ENCODE data around the gene MREG. TPM values are rescaled to one million over a fixed set of nuclear protein-coding genes. Genes with fewer than 3 reads are reported as not detected.

MREG gene
- total RNA-seq (1 to 10 TPM; 5.3 to 6.6 TPM), total RNA-seq (8.3 to 11.9 reads per million in 2 donors)

GRCh38 chr2:216013080-216013909, at the start of gene MREG:
Gene MREG, minus strand, starts transcription at chr2:216013551. Its CDS starts 224 bp downstream, at chr2:216013327.
- Mint-ChIP-seq H3K36me3 (ENCODE audit: low read depth) (peaks cover 3% of the 10 kb centered on the region), H3K27me3 (no peaks in the 10 kb centered on the region), H3K27ac (peak within 1 kb of the TSS; percentile 71), H3K4me1 (peaks cover 32% of the 10 kb centered on the region), H3K4me3 (peak within 1 kb of the TSS; percentile 92)
- H3K9me3 ChIP-seq (ENCODE audit: control insufficient read depth, low read length, poor library complexity, severe bottlenecking), result no peaks in the 10 kb centered on the region
- DNase-seq (peak; percentile 73 to 80 (median 78)), ATAC-seq (peak; percentile 87)

GRCh38 chr2:216059233-216059834, 46.0 kb upstream of the MREG start:
- Mint-ChIP-seq H3K27me3 (no peaks in the 10 kb centered on the region), H3K4me3 (no peak overlapping the region), H3K36me3 (ENCODE audit: low read depth) (peaks cover 6% of the 10 kb centered on the region), H3K4me1 (peaks cover 15% of the 10 kb centered on the region), H3K27ac (peak overlapping the region; percentile 89)
- no peak for DNase-seq
- no peak for ATAC-seq
- no peaks in the 10 kb centered on the region for H3K9me3 ChIP-seq (ENCODE audit: control insufficient read depth, low read length, poor library complexity, severe bottlenecking)

GRCh38 chr2:216057688-216058193, 44.4 kb upstream of the MREG start:
- Mint-ChIP-seq H3K36me3 (ENCODE audit: low read depth) (peaks cover 6% of the 10 kb centered on the region), H3K4me3 (peak overlapping the region; percentile 78), H3K27me3 (no peaks in the 10 kb centered on the region), H3K27ac (peak overlapping the region; percentile 89), H3K4me1 (peaks cover 15% of the 10 kb centered on the region)
- DNase-seq, result peak in 2 of 3 donors; percentile 16 to 27
- no peaks in the 10 kb centered on the region for H3K9me3 ChIP-seq (ENCODE audit: control insufficient read depth, low read length, poor library complexity, severe bottlenecking)
- peak; percentile 96 for ATAC-seq

GRCh38 chr2:216056739-216057138, 43.4 kb upstream of the MREG start:
- ATAC-seq, result no peak
- Mint-ChIP-seq H3K27ac (peak overlapping the region; percentile 89), H3K4me1 (peaks cover 14% of the 10 kb centered on the region), H3K4me3 (no peak overlapping the region), H3K36me3 (ENCODE audit: low read depth) (peaks cover 5% of the 10 kb centered on the region), H3K27me3 (no peaks in the 10 kb centered on the region)
- no peak for DNase-seq
- H3K9me3 ChIP-seq (ENCODE audit: control insufficient read depth, low read length, poor library complexity, severe bottlenecking), result no peaks in the 10 kb centered on the region

GRCh38 chr2:216055680-216056079, 42.3 kb upstream of the MREG start:
- ATAC-seq, result no peak
- Mint-ChIP-seq H3K4me3 (no peak overlapping the region), H3K27me3 (no peaks in the 10 kb centered on the region), H3K4me1 (peaks cover 13% of the 10 kb centered on the region), H3K36me3 (ENCODE audit: low read depth) (peaks cover 4% of the 10 kb centered on the region), H3K27ac (peak overlapping the region; percentile 89)
- H3K9me3 ChIP-seq (ENCODE audit: control insufficient read depth, low read length, poor library complexity, severe bottlenecking), result no peaks in the 10 kb centered on the region
- DNase-seq, result no peak

GRCh38 chr2:216052420-216052819, 39.1 kb upstream of the MREG start:
- no peaks in the 10 kb centered on the region for H3K9me3 ChIP-seq (ENCODE audit: control insufficient read depth, low read length, poor library complexity, severe bottlenecking)
- H3K4me3 Mint-ChIP-seq, result no peak overlapping the region
- H3K27ac Mint-ChIP-seq, result no peak overlapping the region
- no peak for ATAC-seq
- H3K4me1 Mint-ChIP-seq, result peaks cover 8% of the 10 kb centered on the region
- DNase-seq, result no peak
- no peaks in the 10 kb centered on the region for H3K27me3 Mint-ChIP-seq
- H3K36me3 Mint-ChIP-seq (ENCODE audit: low read depth), result peaks cover 4% of the 10 kb centered on the region

GRCh38 chr2:216051350-216051749, 38.0 kb upstream of the MREG start:
- H3K4me3 Mint-ChIP-seq, result no peak overlapping the region
- ATAC-seq, result no peak
- peaks cover 6% of the 10 kb centered on the region for H3K4me1 Mint-ChIP-seq
- no peaks in the 10 kb centered on the region for H3K27me3 Mint-ChIP-seq
- H3K36me3 Mint-ChIP-seq (ENCODE audit: low read depth), result peaks cover 4% of the 10 kb centered on the region
- H3K27ac Mint-ChIP-seq, result no peak overlapping the region
- no peaks in the 10 kb centered on the region for H3K9me3 ChIP-seq (ENCODE audit: control insufficient read depth, low read length, poor library complexity, severe bottlenecking)
- no peak for DNase-seq

- H3K4me3 Mint-ChIP-seq, result no peak overlapping the region
- ATAC-seq (no peak), DNase-seq (no peak)
- no peaks in the 10 kb centered on the region for H3K27me3 Mint-ChIP-seq
- no peaks in the 10 kb centered on the region for H3K36me3 Mint-ChIP-seq (ENCODE audit: low read depth)
- H3K4me1 Mint-ChIP-seq, result peaks cover 2% of the 10 kb centered on the region
- H3K9me3 ChIP-seq (ENCODE audit: control insufficient read depth, low read length, poor library complexity, severe bottlenecking), result no peaks in the 10 kb centered on the region
- peak overlapping the region; percentile 72 for H3K27ac Mint-ChIP-seq
Observed at GRCh38 chr2:216049452-216049851, 36.1 kb upstream of the MREG start.

- H3K9me3 ChIP-seq (ENCODE audit: control insufficient read depth, low read length, poor library complexity, severe bottlenecking), result no peaks in the 10 kb centered on the region
- DNase-seq (no peak), ATAC-seq (no peak)
- no peak overlapping the region for H3K4me3 Mint-ChIP-seq
- no peak overlapping the region for H3K27ac Mint-ChIP-seq
- peaks cover 4% of the 10 kb centered on the region for H3K4me1 Mint-ChIP-seq
- peaks cover 4% of the 10 kb centered on the region for H3K36me3 Mint-ChIP-seq (ENCODE audit: low read depth)
- no peaks in the 10 kb centered on the region for H3K27me3 Mint-ChIP-seq
Observed at GRCh38 chr2:216047397-216047796, 34.0 kb upstream of the MREG start.

GRCh38 chr2:216044883-216045486, 31.6 kb upstream of the MREG start:
- no peaks in the 10 kb centered on the region for H3K9me3 ChIP-seq (ENCODE audit: control insufficient read depth, low read length, poor library complexity, severe bottlenecking)
- Mint-ChIP-seq H3K4me3 (no peak overlapping the region), H3K27ac (no peak overlapping the region), H3K4me1 (peaks cover 2% of the 10 kb centered on the region), H3K27me3 (no peaks in the 10 kb centered on the region), H3K36me3 (ENCODE audit: low read depth) (peaks cover 4% of the 10 kb centered on the region)
- no peak for ATAC-seq
- DNase-seq, result no peak

GRCh38 chr2:216043949-216044348, 30.6 kb upstream of the MREG start:
- ATAC-seq, result no peak
- Mint-ChIP-seq H3K4me1 (peaks cover 6% of the 10 kb centered on the region), H3K27me3 (no peaks in the 10 kb centered on the region), H3K4me3 (no peak overlapping the region), H3K27ac (no peak overlapping the region), H3K36me3 (ENCODE audit: low read depth) (peaks cover 9% of the 10 kb centered on the region)
- H3K9me3 ChIP-seq (ENCODE audit: control insufficient read depth, low read length, poor library complexity, severe bottlenecking), result no peaks in the 10 kb centered on the region
- no peak for DNase-seq

GRCh38 chr2:216041438-216041837, 28.1 kb upstream of the MREG start:
- peaks cover 9% of the 10 kb centered on the region for H3K36me3 Mint-ChIP-seq (ENCODE audit: low read depth)
- H3K9me3 ChIP-seq (ENCODE audit: control insufficient read depth, low read length, poor library complexity, severe bottlenecking), result no peaks in the 10 kb centered on the region
- H3K27me3 Mint-ChIP-seq, result no peaks in the 10 kb centered on the region
- DNase-seq, result no peak
- ATAC-seq, result no peak
- H3K27ac Mint-ChIP-seq, result no peak overlapping the region
- no peak overlapping the region for H3K4me3 Mint-ChIP-seq
- peaks cover 6% of the 10 kb centered on the region for H3K4me1 Mint-ChIP-seq

GRCh38 chr2:216039918-216040317, 26.6 kb upstream of the MREG start:
- Mint-ChIP-seq H3K27me3 (no peaks in the 10 kb centered on the region), H3K4me1 (peaks cover 10% of the 10 kb centered on the region), H3K27ac (no peak overlapping the region), H3K4me3 (no peak overlapping the region), H3K36me3 (ENCODE audit: low read depth) (peaks cover 9% of the 10 kb centered on the region)
- H3K9me3 ChIP-seq (ENCODE audit: control insufficient read depth, low read length, poor library complexity, severe bottlenecking), result no peaks in the 10 kb centered on the region
- DNase-seq (no peak), ATAC-seq (no peak)
